DOHH2 (cell line): Measurements from ENCODE around the gene KCNJ14.
A peak's percentile ranks its signal among the peaks of the same experiment; 100 is the strongest.

ENCODE experiments used
- H3F3A ChIP-seq: fragments of 200-600 bp; sonication (generic), shearing (Covaris generic); 2 replicates; pipeline ENCODE4 v1.6.0; 2016; ENCODE audit warnings: antibody characterized with exemption, mild to moderate bottlenecking; ENCODE audit not compliant: control insufficient read depth, insufficient read depth
- H3K27ac ChIP-seq: fragments of 200-600 bp; sonication (generic); 2 replicates; pipeline ENCODE4 v1.5.1; 2014; ENCODE audit warnings: low read depth, mild to moderate bottlenecking, low read length, moderate library complexity
- H3K27me3 ChIP-seq: fragments of 200-600 bp; sonication (generic); 2 replicates; pipeline ENCODE4 v1.6.1; 2014; ENCODE audit warnings: mild to moderate bottlenecking, low read length, mixed read lengths; ENCODE audit not compliant: control insufficient read depth
- H3K36me3 ChIP-seq: fragments of 200-600 bp; sonication (generic); 2 replicates; pipeline ENCODE4 v1.6.1; 2014; ENCODE audit warnings: mild to moderate bottlenecking, low read length, moderate library complexity, mixed read lengths; ENCODE audit not compliant: control insufficient read depth
- H3K4me1 ChIP-seq: fragments of 200-600 bp; sonication (generic); 2 replicates; pipeline ENCODE4 v1.6.1; 2014; ENCODE audit warnings: mild to moderate bottlenecking, low read length, mixed read lengths; ENCODE audit not compliant: control insufficient read depth
- H3K4me2 ChIP-seq: fragments of 200-600 bp; sonication (generic); 2 replicates; pipeline ENCODE4 v1.6.0; 2014; ENCODE audit warnings: mild to moderate bottlenecking, low read length, moderate library complexity
- H3K4me3 ChIP-seq: fragments of 200-600 bp; sonication (generic); 2 replicates; pipeline ENCODE4 v1.5.1; 2014; ENCODE audit warnings: mild to moderate bottlenecking, low read length, mixed read lengths
- H3K79me2 ChIP-seq: fragments of 200-600 bp; sonication (generic); 2 replicates; pipeline ENCODE4 v1.6.1; 2014; ENCODE audit warnings: mild to moderate bottlenecking, low read length, mixed read lengths; ENCODE audit not compliant: control insufficient read depth
- H3K9me2 ChIP-seq: fragments of 200-600 bp; sonication (generic); replicated peaks from 2 replicates; pipeline ENCODE4 v1.6.1; 2014; ENCODE audit warnings: mild to moderate bottlenecking, low read length, mixed read lengths; ENCODE audit not compliant: control insufficient read depth
- H3K9me3 ChIP-seq: fragments of 200-600 bp; sonication (generic); 2 replicates; pipeline ENCODE4 v1.6.1; 2014; ENCODE audit warnings: antibody characterized with exemption, low read length, mixed read lengths; ENCODE audit not compliant: control insufficient read depth, insufficient read depth
- H4K20me1 ChIP-seq: fragments of 200-600 bp; sonication (generic); 2 replicates; pipeline ENCODE4 v1.6.0; 2014; ENCODE audit warnings: low read depth, mild to moderate bottlenecking, antibody characterized with exemption, low read length, moderate library complexity; ENCODE audit not compliant: control insufficient read depth, insufficient read depth
- CTCF ChIP-seq: fragments of 200-600 bp; sonication (generic); IDR thresholded peaks from one replicate; pipeline ENCODE4 v1.5.1; 2014; ENCODE audit warnings: antibody characterized with exemption, mild to moderate bottlenecking, low read depth, low read length; ENCODE audit not compliant: poor library complexity, severe bottlenecking
- EZH2phosphoT487 ChIP-seq: fragments of 200-600 bp; sonication (generic); IDR thresholded peaks from 2 replicates; pipeline ENCODE4 v1.6.1; 2017; ENCODE audit warnings: borderline replicate concordance, mild to moderate bottlenecking, antibody characterized with exemption, low read length, moderate library complexity, mixed read lengths

KCNJ14 gene

GRCh38 chr19:48443731-48444128 is 11.6 kb upstream of the KCNJ14 start:
- Histone ChIP-seq H3F3A (peaks cover 5% of the 10 kb centered on the region; the same call in 1 of the 2 replicates), H3K4me1 (peaks cover 25% of the 10 kb centered on the region), H4K20me1 (peaks cover 9% of the 10 kb centered on the region; the same call in 1 of the 2 replicates), H3K36me3 (peaks cover 22% of the 10 kb centered on the region), H3K79me2 (peaks cover 33% of the 10 kb centered on the region), H3K9me3 (no peaks in the 10 kb centered on the region), H3K9me2 (no peaks in the 10 kb centered on the region), H3K27me3 (no peaks in the 10 kb centered on the region), H3K4me2 (no peak overlapping the region; the same call in 1 of the 2 replicates), H3K4me3 (no peak overlapping the region), H3K27ac (no peak overlapping the region)
- no peak for TF ChIP-seq EZH2phosphoT487

GRCh38 chr19:48444129-48444935 is 11.0 kb upstream of the KCNJ14 start:
- peak overlapping the region; percentile 85 for H3K27ac ChIP-seq

GRCh38 chr19:48444936-48445200 is 10.5 kb upstream of the KCNJ14 start:
- Histone ChIP-seq H3K9me2 (no peaks in the 10 kb centered on the region), H3F3A (peaks cover 5% of the 10 kb centered on the region; the same call in 1 of the 2 replicates), H3K4me3 (peak overlapping the region; percentile 78), H3K36me3 (peaks cover 32% of the 10 kb centered on the region), H4K20me1 (peaks cover 9% of the 10 kb centered on the region; the same call in 1 of the 2 replicates), H3K4me1 (peaks cover 25% of the 10 kb centered on the region), H3K27ac (peak overlapping the region; percentile 85), H3K4me2 (peak overlapping the region; percentile 86), H3K27me3 (no peaks in the 10 kb centered on the region), H3K9me3 (no peaks in the 10 kb centered on the region), H3K79me2 (peaks cover 39% of the 10 kb centered on the region)
- TF ChIP-seq EZH2phosphoT487 (no peak), CTCF (no peak)

More at GRCh38 chr19:48444129-48444935, 11.0 kb upstream of the KCNJ14 start:
- Histone ChIP-seq H3K4me1 (peaks cover 25% of the 10 kb centered on the region), H3K9me3 (no peaks in the 10 kb centered on the region), H3K36me3 (peaks cover 27% of the 10 kb centered on the region), H3K79me2 (peaks cover 35% of the 10 kb centered on the region), H3K4me3 (peak overlapping the region; percentile 78), H3F3A (peaks cover 5% of the 10 kb centered on the region; the same call in 1 of the 2 replicates), H3K27me3 (no peaks in the 10 kb centered on the region), H4K20me1 (peaks cover 9% of the 10 kb centered on the region; the same call in 1 of the 2 replicates), H3K9me2 (no peaks in the 10 kb centered on the region), H3K4me2 (peak overlapping the region; percentile 86)
- TF ChIP-seq EZH2phosphoT487 (no peak), CTCF (no peak)

- no peaks in the 10 kb centered on the region for H3K27me3 ChIP-seq
- no peaks in the 10 kb centered on the region for H3K9me2 ChIP-seq
- H3K4me3 ChIP-seq = peak overlapping the region; percentile 78
- H3K27ac ChIP-seq = peak overlapping the region; percentile 85
- no peak for TF ChIP-seq EZH2phosphoT487
- TF ChIP-seq CTCF = peak; percentile 51
- H3K4me1 ChIP-seq = peaks cover 25% of the 10 kb centered on the region
- H3K4me2 ChIP-seq = peak overlapping the region; percentile 86
- peaks cover 36% of the 10 kb centered on the region for H3K36me3 ChIP-seq
- H4K20me1 ChIP-seq = peaks cover 9% of the 10 kb centered on the region; the same call in 1 of the 2 replicates
- peaks cover 39% of the 10 kb centered on the region for H3K79me2 ChIP-seq
- H3F3A ChIP-seq = peaks cover 5% of the 10 kb centered on the region; the same call in 1 of the 2 replicates
- no peaks in the 10 kb centered on the region for H3K9me3 ChIP-seq
Observed at GRCh38 chr19:48445256-48445605, 10.1 kb upstream of the KCNJ14 start.
